Smooth muscle cell of the brain vasculature (primary cell): ENCODE measurements around the gene RPS6KA3.
A peak's percentile ranks its signal among the peaks of the same experiment; 100 is the strongest.

Experiments used
- DNase-seq: peaks from one replicate; pipeline ENCODE4 v3.0.0-alpha.2; 2012; ENCODE audit warnings: low read depth, low spot score

Gene RPS6KA3

DNA sequence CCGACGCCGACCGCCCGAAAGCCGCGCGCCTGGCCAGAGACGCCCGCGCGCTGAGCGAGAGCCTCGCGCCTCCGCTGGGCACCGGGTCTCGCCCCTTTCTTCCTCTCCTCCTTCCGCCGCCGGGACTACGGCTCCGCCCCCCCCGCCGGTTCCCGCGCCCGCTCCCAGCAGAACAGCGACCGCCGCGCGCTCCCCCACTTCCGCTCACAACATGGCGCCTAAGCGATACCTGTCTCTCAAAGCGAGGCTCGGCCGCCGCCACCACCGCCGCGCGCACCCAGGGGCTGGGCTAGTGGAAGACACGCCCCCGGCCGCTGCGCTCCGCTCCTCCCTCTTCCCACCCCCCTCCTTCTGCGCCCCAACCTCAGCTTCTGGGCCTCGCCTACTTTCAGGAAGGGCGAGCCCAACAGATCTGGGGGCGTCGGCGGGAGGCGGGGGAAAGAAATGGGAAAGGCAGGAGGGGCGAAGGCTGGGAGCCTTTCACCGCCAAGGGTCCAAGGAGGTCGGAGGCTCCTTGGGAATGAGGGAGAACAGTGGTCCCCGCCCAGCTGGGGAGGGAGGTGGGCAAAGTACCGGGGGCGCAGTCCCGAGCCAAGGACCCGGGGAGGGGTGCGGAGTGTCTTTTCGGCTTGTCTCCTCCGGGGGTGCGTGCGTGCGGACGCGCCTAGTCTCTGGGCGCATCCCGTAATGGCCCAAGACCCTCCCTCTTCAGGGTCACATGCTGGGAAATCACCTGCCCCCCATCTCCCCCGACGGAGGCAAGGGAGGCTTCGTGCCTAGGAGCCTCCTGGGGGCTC lies at the start of gene RPS6KA3:
RPS6KA3 (minus strand) TSS at position 100 of the 797 bp plus-strand sequence. CDS start 277 bp downstream, outside the sequence.
- DNase-seq = peak; percentile 50

DNA sequence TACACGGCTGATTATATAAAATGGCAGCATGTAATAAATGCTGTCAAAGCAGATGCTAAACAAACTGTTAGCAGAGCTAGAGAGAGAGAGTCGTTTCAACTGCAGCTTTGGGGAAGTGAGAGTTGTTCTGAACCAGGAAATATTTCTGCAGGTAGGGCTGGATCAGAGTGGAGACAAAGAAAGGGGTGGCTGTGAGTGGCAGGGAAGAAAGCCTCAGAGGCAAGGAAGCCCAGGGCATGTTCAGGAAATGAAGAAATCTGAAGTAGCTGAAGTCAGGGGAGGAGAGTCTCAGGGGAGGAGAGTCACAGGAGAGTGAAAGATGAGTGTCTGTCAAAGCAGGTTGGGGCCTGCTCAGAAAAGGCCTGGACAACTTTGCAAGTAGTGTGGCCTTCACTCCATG lies 48.4 kb upstream of the RPS6KA3 start:
- DNase-seq = no peak

DNA sequence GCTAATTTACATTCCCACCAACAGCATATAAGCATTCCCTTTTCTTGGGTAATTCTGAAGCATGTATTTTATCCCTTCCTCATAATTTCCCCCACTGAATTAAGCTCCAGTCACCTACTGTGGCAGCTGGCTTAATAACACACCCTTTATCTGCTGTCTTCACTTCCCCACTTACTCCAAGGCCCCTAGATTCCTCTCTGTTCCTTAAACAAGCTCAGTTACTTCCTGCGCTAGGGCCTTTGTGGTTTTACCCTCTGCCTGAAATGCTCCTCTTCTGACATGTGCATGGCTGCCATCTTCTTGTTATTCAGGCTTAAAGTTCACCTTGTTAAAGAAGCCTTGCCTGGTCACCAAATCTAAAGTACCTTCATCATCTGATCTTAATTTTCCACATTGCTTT lies 47.2 kb upstream of the RPS6KA3 start:
- DNase-seq = no peak

GRCh38 chrX:20312018-20312417 lies 45.3 kb upstream of the RPS6KA3 start:
- no peak for DNase-seq

GRCh38 chrX:20311505-20311904 lies 44.8 kb upstream of the RPS6KA3 start:
- no peak for DNase-seq

GRCh38 chrX:20309806-20310205 lies 43.1 kb upstream of the RPS6KA3 start:
- no peak for DNase-seq

- DNase-seq = no peak
Measured at GRCh38 chrX:20306668-20307067, 40.0 kb upstream of the RPS6KA3 start.

DNA sequence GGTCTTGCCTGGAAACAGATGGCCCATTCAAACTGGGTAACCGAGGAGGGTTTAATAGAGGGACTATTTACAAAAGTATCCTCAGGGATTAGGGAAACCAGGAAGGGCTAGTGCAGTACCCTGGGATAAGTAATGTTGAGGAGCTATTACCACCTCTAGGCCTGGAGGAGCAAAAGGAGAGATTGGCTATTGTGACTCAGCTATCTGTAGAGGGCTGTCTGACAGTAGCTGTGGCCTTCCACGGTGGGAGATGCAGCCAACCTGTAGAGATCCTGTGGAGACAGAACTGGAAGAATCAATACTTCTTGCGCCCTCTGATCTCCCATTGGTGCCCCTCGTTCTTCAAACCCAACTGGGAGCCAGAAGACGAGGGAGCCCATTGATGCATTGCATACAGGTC lies 34.1 kb upstream of the RPS6KA3 start:
- no peak for DNase-seq

- DNase-seq = no peak
Measured at GRCh38 chrX:20294957-20295356, 28.2 kb upstream of the RPS6KA3 start.

GRCh38 chrX:20294284-20294683 lies 27.6 kb upstream of the RPS6KA3 start:
- no peak for DNase-seq

DNA sequence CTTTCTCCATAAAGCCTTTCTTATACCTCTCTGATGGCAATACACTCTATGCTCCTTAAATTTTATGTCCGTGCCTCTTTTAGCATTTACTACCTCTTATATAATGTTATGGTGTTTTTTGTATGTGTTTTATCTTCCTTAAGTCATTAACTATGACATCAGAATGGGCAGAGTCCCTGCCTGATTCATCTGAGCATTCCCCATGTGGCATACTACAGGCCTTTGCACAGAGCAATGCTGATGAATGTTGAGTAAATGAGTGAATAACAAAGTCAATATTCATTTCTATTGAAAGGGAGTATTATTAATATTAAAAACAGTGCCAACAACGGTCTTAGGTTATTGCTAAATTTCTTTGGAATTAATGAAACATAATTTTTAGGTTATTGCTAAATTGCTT lies 18.8 kb upstream of the RPS6KA3 start:
- no peak for DNase-seq

GRCh38 chrX:20284992-20285391 lies 18.3 kb upstream of the RPS6KA3 start:
- DNase-seq = no peak

DNA sequence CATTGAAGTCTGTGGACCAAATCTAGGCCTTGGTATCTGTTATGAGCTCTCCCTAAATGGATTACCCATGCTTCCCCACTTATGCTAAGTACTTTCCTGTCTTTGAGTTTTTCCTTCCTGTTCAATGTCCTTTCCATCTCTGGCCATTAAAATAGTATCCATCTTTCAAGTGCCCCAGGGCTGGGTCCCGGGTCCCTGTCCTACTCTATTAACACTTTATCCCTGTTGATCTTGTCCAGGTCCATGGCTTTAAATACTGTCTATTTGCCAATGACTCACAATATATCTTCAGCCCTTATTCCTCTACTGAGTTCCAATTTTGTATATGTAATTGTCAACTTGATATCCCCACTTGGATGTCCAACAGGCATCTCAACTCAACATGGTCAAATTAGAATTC lies 17.7 kb upstream of the RPS6KA3 start:
- DNase-seq = no peak

DNA sequence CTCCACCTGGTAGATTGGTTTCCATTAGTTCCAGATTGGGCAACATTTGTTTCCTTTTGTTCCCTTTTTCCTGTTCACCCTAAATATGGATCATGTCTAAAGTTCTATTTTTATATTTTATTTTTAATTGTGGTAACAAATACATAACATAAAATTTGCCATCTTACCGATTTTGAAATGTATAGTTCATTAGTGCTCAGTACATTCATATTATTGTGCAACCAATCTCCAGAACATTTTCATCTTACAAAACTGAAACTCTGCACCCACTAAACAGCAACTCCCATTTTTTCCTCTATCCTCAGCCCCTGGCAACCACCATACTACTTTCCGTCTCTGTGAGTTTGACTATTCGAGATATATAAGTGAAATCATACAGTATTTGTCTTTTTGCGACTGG lies 14.2 kb upstream of the RPS6KA3 start:
- no peak for DNase-seq

DNA sequence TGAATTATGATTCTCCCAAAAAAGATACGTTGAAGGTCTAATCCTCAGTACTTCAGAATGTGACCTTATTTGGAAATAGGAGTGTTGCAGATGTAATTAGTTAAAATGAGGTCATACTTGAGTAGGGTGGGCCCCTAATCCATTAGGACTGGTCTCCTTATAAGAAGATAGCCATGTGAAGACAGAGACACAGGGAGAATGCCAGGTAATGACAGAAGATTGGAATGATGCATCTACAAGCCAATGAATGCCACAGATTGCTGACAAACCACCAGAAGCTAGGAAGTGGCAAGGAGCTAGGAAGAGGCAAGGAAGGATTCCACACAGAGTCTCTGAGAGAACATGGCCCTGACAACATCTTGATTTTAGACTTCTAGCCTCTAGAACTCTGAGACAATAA lies 7.4 kb upstream of the RPS6KA3 start:
- DNase-seq = no peak

DNA sequence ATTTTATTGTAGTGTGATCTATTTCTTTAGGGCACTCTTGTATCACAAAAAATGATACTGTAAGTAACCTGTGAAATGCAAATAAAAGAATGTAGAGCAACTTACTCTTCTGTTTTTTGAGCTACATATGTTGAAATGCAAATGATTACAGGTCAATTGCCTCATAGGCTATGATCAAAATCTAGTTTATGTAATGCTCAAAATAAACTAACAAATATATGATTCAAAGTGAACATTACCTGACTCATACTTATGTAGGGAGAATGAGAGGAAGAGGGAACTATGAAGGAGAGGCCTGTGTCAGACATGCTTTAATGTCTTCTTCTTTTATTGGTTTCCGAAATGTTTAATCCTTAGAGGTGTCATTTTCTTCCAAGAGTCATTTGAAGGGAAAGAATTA lies 5.0 kb upstream of the RPS6KA3 start:
- DNase-seq = no peak

DNA sequence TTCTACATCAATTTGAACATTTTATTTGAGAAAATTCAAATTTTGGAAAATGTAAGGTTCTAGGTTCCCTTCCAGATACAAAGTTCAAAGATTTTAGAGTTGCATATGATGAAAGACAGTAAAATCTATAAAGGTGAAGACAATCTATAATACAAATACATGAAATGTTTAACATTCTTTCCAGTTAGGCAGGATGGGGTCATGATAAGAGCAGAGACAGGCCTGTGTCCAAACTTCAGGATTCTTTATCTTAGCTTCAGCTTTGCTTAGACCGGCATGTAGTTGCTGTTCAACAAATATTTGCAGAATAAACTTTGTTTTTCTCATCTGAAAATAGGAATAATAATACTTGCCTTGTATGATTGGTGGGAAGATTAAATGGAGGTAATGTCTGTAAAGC lies 4.5 kb upstream of the RPS6KA3 start:
- DNase-seq = no peak

DNA sequence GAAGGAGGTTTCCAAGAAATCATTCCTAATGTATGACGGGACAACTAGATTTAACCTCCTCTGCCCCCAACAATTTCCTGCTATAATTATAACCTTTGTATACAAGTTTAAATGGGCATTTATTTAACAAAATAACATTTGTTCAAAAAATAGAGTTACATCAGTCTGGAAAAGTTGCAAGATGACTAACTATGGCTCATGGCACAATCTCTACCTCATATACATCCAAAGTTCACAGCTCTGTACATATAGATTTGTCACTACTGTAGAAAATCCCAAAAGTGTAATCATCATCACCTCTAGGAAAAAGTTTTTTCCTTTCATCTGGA lies 3.8 kb upstream of the RPS6KA3 start:
- no peak for DNase-seq

GRCh38 chrX:20269848-20270561 lies 3.3 kb upstream of the RPS6KA3 start:
- DNase-seq = no peak

- no peak for DNase-seq
Measured at GRCh38 chrX:20267931-20268701, 1.4 kb upstream of the RPS6KA3 start.

DNA sequence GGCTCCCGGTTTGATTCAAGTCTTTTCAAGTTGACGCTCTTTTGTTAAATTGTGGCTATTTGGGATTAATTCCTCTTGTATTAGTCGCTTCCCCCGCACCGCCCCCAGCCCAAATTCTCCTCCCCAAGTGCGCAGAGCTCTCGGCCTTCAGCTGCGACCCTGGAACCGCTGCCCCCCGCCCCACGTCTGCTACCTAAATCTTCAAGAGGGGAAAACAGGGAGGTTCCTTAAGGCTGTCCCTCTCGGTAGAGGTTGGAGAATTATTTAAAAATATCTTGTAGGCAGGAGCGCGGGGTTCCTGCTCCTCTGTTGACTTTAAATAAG lies 860 bp upstream of the RPS6KA3 start:
- no peak for DNase-seq

- DNase-seq = no peak
Measured at GRCh38 chrX:20265726-20266681, 705 bp downstream of the RPS6KA3 start.
